GM12873 (cell line): ENCODE data around the gene ANKRD61.

Experiments used
- TF ChIP-seq, protein P1 (sequence below): IDR thresholded peaks from 2 replicates; pipeline ENCODE4 v1.5.1; 2012; ENCODE audit warnings: low read depth, mild to moderate bottlenecking, moderate library complexity, low read length, control low read depth; ENCODE audit not compliant: insufficient read depth; ENCODE audit errors: missing control alignments

Gene ANKRD61

DNA sequence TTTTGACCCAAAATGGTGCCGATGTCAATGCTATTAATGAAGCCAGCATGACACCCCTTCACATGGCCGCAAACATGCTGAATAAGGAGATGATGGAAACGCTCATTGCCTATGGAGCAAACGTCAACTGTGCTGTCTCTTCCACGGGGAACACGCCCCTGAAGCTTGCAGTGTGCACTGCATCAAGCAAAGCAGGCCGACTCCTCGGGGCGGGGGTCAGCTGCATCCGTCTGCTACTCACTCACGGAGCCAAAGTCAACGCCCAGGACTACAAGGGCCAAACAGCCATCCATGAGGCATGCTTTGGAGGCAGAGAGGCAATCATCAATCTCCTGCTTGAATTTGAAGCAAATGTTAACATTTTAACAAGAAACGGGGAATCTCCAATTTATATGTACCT, 4.5 kb downstream of the ANKRD61 start:
- TF ChIP-seq, protein P1, sequence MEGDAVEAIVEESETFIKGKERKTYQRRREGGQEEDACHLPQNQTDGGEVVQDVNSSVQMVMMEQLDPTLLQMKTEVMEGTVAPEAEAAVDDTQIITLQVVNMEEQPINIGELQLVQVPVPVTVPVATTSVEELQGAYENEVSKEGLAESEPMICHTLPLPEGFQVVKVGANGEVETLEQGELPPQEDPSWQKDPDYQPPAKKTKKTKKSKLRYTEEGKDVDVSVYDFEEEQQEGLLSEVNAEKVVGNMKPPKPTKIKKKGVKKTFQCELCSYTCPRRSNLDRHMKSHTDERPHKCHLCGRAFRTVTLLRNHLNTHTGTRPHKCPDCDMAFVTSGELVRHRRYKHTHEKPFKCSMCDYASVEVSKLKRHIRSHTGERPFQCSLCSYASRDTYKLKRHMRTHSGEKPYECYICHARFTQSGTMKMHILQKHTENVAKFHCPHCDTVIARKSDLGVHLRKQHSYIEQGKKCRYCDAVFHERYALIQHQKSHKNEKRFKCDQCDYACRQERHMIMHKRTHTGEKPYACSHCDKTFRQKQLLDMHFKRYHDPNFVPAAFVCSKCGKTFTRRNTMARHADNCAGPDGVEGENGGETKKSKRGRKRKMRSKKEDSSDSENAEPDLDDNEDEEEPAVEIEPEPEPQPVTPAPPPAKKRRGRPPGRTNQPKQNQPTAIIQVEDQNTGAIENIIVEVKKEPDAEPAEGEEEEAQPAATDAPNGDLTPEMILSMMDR, result no peak

DNA sequence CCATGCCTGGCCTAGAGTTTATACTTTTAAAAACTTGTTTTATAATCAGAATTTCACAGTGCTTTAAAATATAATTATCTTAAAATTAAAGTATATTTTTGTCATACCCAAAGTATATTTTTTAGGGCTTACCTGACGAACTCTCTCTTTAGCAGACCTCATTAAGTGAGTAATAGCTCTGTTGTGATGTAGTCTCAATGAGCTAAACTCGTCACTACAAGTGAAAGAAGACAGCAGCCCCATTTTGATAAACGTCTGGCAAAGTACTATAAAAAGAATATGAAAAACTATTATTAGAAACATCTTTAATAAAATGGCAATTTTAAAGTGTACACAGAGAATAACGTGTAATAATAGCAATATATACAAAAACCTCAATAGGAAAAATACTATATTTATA, 18.6 kb downstream of the ANKRD61 start:
- TF ChIP-seq, protein P1, result no peak

DNA sequence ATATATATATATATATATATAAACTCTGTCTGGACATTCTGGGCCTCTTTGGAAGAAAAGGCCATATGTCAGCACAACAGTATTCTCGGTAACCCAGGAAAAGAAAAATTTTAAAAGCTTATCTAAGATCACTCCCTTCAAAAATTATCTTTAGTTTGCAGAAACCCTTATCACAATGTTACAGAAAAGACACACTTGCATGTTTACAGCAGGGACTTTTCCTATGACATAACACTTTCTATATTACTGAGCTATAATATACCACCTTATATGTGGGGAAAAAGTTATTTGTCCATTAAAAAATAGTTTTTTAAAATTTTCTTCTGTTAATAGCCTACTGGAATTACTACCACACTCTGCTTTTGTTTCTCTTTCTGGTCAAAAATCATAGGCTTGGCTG, 25.4 kb downstream of the ANKRD61 start:
- TF ChIP-seq, protein P1, result no peak

DNA sequence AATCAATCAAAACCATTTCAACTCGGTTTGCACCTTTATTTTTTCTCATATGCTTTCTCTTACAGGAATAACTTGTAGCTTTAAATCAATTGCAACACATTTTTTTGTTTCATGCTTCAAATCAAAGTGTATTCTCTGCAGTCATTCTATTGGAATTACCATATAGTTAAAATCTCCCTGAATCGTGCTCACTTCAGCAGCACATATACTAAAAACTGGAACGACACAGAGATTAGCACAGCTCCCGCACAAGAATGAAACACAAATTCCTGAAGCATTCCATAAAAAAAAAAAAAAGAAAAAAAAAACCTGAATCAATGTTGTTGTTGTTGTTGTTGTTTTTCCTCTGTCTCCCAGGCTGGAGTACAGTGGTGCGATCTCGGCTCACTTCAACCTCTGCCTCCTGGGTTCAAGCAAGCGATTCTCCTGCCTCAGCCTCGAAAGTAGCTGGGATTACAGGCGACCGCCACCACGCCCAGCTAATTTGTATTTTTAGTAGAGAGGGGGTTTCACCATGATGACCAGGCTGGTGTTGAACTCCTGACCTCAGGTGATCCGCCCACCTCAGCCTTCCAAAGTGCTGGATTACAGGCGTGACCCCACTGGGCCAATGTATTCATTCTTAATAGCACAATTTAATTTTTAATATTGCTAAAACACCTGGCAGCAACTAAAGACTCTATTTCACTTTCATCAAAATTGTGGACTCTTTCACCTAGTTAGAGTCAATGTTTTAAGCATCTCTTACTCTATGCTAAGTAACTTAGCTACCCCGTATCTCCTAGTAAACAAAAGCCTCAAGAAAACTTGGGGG, 26.3 kb downstream of the ANKRD61 start:
- TF ChIP-seq, protein P1, result no peak

DNA sequence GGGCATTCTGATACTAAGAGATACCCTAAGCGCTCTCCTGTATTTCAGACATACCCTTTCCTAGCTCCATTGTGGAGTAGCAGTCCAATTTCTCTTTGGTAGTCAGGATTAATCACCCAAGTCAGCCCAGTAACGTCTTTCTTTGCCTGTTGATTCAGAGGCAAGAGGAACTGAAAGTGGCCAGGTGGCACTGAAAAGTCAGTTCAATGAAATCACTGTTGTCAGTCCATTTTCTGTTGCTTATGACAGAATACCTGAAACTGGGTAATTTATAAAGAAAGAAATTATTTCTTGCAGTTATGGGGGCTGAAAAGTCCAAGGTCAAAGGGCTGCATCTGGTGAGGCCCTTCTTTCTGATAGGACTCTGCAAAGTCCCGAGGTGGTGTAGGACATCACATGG, 40.2 kb downstream of the ANKRD61 start:
- TF ChIP-seq, protein P1, result no peak

DNA sequence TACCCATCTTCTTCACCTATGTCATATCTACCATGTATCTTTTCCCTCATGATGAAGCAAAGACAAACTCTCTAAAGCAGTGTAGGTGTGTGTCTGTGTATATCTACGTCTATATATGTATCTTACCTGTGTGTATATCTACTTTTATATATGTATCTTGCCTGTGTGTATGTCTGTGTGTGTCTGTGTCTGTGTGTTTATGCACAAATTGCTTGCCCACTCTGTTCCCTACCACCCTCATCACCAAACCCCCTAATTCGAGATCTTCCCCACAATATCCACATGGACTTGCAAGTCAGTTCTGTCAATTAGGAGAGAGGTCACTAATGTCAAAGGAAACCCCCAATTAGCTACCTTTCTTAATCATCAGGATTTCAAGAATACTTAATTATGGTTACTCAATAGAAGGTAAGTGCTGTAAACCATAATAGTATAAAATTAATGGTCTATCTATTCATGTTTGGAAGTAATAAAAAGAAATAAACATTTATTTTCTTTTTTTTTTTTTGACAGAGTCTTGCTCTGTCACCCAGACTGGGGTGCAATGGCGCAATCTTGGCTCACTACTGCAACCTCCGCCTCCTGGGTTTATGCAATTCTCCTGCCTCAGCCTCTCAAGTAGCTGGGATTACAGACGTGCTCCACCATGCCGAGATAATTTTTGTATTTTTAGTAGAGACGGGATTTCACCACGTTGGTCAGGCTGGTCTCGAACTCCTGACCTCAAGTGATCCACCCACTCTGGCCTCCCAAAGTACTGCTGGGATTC, 43.6 kb downstream of the ANKRD61 start:
- TF ChIP-seq, protein P1, result no peak

DNA sequence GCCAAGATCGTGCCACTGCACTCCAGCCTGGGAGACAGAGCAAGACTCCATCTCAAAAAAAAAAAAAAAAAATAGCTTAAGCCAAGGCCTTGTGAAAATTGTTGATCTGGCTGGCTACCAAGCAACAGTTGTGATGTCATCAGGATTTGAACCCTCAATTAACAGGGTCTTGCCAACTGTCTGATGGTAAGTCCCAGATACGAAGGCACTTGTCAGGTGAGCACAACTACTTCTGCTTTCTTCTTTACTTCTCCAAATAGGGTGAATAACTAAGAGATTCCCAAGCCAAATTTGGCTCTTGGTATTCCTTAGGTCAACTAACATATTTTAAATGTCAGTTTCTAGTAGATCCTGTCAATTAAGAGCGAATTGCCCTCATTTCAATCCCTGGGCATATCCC, 47.4 kb downstream of the ANKRD61 start:
- TF ChIP-seq, protein P1, result no peak
